HL-60 (cell line): ENCODE data around the gene NPSR1.

Experiments used
- CTCF ChIP-seq: IDR thresholded peaks from one replicate; pipeline ENCODE4 v1.5.1; 2011; ENCODE audit warnings: low read length, control low read depth, inconsistent platforms; ENCODE audit not compliant: insufficient read depth
- GABPA ChIP-seq: IDR thresholded peaks from 2 replicates; pipeline ENCODE4 v1.6.1; 2012; ENCODE audit warnings: low read depth
- POLR2AphosphoS5 ChIP-seq: IDR thresholded peaks from 2 replicates; pipeline ENCODE4 v1.6.1; 2012; ENCODE audit warnings: low read depth
- REST ChIP-seq: IDR thresholded peaks from 2 replicates; pipeline ENCODE4 v1.6.1; 2012; ENCODE audit warnings: low read depth; ENCODE audit not compliant: insufficient replicate concordance
- SPI1 ChIP-seq: IDR thresholded peaks from 2 replicates; pipeline ENCODE4 v1.6.1; 2012; ENCODE audit warnings: low read depth, mild to moderate bottlenecking, borderline replicate concordance

- no peak for TF ChIP-seq REST
- TF ChIP-seq CTCF = no peak
- TF ChIP-seq POLR2AphosphoS5 = no peak
- no peak for TF ChIP-seq GABPA
- no peak for TF ChIP-seq SPI1
These were observed 1.6 kb downstream of the NPSR1 start for GRCh38 chr7:34659472-34660075.
